Measurements from ENCODE around the gene MRPS11.

GRCh38 chr15:88505721-88506120 lies 38.2 kb downstream of the MRPS11 start:
- TF ChIP-seq POLR2AphosphoS5 (IDR thresholded peaks at IDR 0.05; ENCODE audit: low read depth, low read length) (no peak), EZH2phosphoT487 (IDR thresholded peaks at IDR 0.05; ENCODE audit: borderline replicate concordance) (no peak), CTCF (IDR thresholded peaks at IDR 0.05 in 2 of 3, conservative IDR thresholded peaks at IDR 0.05 in 1 of 3; ENCODE audit: borderline replicate concordance in 1 of 3, insufficient read depth in 1 of 3, low read depth in 2 of 3, low read length in 2 of 3) (no peak), REST (IDR thresholded peaks at IDR 0.05; ENCODE audit: low read depth) (no peak), ZFX (IDR thresholded peaks at IDR 0.05) (no peak), MAX (IDR thresholded peaks at IDR 0.05) (no peak)

All from HCT116 (cell line).